ENCODE measurements around the gene MAPK1. TPM values are rescaled to one million over a fixed set of nuclear protein-coding genes. Genes with fewer than 3 reads are reported as not detected.

Gene MAPK1
- total and polyA plus RNA-seq, 9 of the 15 experiments (the other 6 are each of a cell fraction or from before 2014, with no cell fraction given), result 46.3 to 575 (median 283) TPM

- TF ChIP-seq ZNF277 (CRISPR knock-in tag; IDR thresholded peaks at IDR 0.05; ENCODE audit: borderline replicate concordance), result 0 out of 2 replicates have a peak, but pooled peaks have one; percentile 59
- 0 out of 2 replicates have a peak, but pooled peaks have one; percentile 8 for TF ChIP-seq CXXC5 (CRISPR knock-in tag; IDR thresholded peaks at IDR 0.05)
- peak in 1 of 2 experiments; percentile 56; a peak in 1 of 4 replicates for TF ChIP-seq TEAD1 (CRISPR knock-in tag; IDR thresholded peaks at IDR 0.05)
- TF ChIP-seq, protein P1, sequence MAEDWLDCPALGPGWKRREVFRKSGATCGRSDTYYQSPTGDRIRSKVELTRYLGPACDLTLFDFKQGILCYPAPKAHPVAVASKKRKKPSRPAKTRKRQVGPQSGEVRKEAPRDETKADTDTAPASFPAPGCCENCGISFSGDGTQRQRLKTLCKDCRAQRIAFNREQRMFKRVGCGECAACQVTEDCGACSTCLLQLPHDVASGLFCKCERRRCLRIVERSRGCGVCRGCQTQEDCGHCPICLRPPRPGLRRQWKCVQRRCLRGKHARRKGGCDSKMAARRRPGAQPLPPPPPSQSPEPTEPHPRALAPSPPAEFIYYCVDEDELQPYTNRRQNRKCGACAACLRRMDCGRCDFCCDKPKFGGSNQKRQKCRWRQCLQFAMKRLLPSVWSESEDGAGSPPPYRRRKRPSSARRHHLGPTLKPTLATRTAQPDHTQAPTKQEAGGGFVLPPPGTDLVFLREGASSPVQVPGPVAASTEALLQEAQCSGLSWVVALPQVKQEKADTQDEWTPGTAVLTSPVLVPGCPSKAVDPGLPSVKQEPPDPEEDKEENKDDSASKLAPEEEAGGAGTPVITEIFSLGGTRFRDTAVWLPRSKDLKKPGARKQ (CRISPR knock-in tag; IDR thresholded peaks at IDR 0.05), result 0 out of 2 replicates have a peak, but pooled peaks have one; percentile 65
- 0 out of 2 replicates have a peak, but pooled peaks have one; percentile 55 for TF ChIP-seq ZNF511 (CRISPR knock-in tag; IDR thresholded peaks at IDR 0.05)
- TF ChIP-seq TCF15 (CRISPR knock-in tag; IDR thresholded peaks at IDR 0.05), result 0 out of 2 replicates have a peak, but pooled peaks have one; percentile 12
Observed at GRCh38 chr22:21720191-21720859, 147.1 kb downstream of the MAPK1 start (continued).
